Embryonic facial prominence (tissue), 1 donor: Measurements from ENCODE around the gene HIPK2.
A peak's percentile ranks its signal among the peaks of the same experiment; 100 is the strongest.

Source experiments
- DNase-seq: peaks from one replicate; pipeline ENCODE4 v3.0.0-alpha.2; 2016; ENCODE audit errors: extremely low spot score

The HIPK2 gene

DNA sequence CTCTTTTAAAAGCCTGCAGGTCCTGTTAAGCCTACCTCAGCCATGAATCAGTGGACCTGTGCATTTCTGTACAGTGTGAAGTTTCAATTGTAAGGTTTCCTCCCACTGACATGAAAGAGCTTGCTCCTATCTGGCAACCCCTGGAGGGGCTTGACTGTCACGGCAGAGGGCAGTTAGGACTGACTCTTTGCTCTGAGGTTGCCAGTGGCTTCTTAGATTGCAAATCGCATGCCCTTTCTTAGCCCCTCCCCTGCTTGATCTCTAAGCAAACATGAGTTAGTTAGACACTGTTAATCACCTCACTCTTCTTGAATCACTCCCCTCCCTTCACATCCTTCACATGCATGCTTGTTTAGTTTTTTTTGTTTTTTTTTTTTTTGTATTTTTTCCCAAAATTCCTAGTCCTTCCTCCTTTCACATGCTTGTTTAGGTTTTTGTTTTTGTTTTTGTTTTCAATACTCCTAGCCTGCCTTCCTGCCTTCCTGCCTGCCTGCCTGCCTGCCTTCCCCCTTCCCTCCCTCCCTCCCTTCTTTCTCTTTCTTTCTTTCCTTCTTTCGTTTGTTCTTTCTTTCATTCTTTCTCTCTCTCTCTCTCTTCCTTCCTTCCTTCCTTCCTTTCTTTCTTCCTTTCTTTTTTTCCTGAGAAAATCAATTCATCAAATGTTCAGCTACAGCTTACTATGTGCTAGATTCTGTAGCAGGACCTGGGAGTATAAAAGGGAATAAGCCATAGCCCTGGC, 6.0 kb upstream of the HIPK2 start:
- no peak for DNase-seq

DNA sequence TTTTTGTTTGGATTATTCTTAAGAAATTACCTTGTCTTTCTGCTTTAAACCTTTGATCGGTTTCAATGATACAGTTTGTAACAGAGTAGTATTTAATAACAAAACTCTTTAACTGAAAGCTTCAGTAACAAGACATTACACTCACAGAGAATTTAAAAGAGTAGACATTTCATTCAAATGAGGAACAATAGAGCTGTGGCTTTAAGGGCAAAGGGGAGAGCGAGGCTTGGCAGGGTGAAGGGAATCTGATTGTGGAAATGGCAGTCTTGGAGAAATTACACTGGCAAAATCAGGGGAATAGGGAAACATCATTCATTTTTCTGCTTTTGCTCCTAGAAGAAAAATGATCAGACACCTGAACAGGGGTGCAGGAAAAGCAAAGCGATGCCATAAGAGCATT, 5.1 kb upstream of the HIPK2 start:
- no peak for DNase-seq

GRCh38 chr7:139777133-139777891, 486 bp downstream of the HIPK2 start:
- DNase-seq: peak; percentile 22

GRCh38 chr7:139776486-139777132, 1.2 kb downstream of the HIPK2 start:
- DNase-seq: peak; percentile 33

GRCh38 chr7:139775829-139776266, 1.9 kb downstream of the HIPK2 start:
- peak; percentile 64 for DNase-seq

DNA sequence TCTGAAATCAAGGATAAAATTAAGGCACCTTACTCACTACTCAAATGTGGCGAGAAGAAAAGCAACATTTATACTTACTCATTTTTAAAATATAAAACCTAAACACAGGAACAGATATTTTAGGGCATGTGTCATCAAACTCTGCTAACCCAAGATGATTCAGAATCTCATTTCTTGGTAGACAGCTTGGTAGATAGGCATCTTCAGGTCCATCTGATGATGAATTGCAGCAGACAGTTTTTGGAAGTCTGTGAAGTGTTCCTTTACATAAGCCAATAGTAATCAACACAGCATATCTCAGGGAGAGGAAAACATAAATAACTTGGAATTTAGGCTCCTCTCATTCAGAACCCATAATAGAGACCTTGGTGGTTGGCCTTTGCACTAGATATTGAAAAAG, 3.4 kb downstream of the HIPK2 start:
- no peak for DNase-seq

DNA sequence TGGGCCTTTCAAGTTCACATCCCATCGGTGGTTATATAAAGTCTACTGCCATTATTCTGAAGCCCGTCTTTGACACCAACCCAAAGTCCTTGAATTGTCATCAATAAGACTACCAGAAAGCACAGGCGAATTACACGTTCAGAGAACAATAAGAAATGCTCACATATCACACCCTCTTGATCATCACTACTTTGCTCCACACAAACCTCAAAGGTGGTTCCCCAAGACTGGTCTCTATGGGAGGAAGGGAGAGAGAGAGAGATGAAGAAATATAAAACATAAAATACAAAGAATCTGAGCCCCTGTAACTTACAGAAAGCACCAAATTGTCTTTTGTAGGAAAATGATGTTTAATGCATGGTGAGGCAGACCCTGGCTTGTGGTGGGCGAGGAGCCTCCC, 4.4 kb downstream of the HIPK2 start:
- DNase-seq: no peak

- DNase-seq: no peak
Measured at GRCh38 chr7:139772873-139773272, 4.9 kb downstream of the HIPK2 start.

GRCh38 chr7:139772115-139772514, 5.7 kb downstream of the HIPK2 start:
- no peak for DNase-seq

DNA sequence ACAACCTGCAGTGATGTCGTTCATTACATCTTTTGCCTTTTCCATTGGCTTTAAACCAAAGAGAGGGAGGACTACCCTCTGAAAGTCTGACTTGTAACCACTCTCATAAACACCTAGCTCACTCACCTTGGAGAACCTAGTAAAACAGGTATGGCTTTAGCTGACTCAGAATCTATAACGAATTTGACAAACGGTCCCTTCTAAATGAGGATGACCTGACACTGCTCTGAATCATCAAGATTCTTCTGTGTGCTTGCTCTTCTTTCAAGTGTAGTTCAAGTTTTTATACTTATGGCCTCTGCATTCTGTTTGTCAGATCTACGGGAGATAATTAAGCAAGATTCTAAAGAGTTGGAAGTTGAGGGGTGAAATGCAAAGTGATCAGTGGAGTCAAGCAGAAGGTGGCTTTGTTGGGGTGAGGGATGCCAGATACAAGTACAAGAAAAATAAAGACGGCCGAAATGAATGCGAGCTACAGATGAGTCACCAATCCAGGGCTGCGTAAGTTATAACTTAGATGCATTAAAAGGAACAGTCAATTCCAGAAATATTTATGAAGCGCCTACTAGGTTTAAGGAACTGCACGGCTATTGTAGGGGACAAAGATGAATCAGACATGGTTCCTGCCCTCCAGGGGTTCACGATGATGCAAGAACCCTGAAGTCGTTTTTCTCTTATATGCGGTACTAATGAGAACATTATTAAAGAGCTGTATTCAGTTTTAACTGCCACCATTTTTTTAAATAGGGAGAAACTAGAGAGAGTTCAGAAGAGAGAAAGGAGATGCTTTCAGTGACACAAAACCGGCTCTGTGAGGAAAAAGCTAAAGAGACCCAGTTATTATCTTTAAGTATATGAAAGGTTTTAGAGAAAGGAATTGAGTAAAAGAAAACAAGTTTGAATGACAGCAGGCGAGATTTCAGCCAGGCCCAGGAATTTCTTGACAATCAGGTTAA, 6.5 kb downstream of the HIPK2 start:
- no peak for DNase-seq

- no peak for DNase-seq
Measured at GRCh38 chr7:139769761-139770160, 8.0 kb downstream of the HIPK2 start.

DNA sequence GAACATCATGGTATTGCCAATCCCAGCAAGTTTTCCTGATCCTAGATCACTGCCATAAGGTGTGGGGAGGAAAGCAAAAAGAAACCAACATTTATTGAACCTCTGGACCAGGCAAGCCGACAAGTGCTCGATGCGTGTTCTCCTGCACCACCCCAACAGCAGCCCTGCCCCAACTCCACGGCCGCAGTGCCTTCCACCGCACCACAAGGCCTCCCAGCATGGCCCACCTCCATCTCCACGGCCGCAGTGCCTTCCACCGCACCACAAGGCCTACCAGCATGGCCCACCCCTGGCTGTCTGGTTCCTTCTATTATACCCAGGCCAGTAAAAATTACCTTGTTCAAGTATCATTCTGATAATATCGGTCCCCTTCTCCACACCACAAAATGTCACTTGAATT, 8.7 kb downstream of the HIPK2 start:
- DNase-seq: no peak

GRCh38 chr7:139768249-139768824, 9.5 kb downstream of the HIPK2 start:
- DNase-seq: no peak

GRCh38 chr7:139767561-139767982, 10.2 kb downstream of the HIPK2 start:
- DNase-seq: no peak

- DNase-seq: no peak
Measured at GRCh38 chr7:139765143-139765542, 12.7 kb downstream of the HIPK2 start.

- no peak for DNase-seq
Measured at GRCh38 chr7:139763330-139763729, 14.5 kb downstream of the HIPK2 start.

- DNase-seq: no peak
Measured at GRCh38 chr7:139762886-139763285, 14.9 kb downstream of the HIPK2 start.

- no peak for DNase-seq
Measured at GRCh38 chr7:139758388-139758787, 19.4 kb downstream of the HIPK2 start.

GRCh38 chr7:139757968-139758367, 19.8 kb downstream of the HIPK2 start:
- no peak for DNase-seq

DNA sequence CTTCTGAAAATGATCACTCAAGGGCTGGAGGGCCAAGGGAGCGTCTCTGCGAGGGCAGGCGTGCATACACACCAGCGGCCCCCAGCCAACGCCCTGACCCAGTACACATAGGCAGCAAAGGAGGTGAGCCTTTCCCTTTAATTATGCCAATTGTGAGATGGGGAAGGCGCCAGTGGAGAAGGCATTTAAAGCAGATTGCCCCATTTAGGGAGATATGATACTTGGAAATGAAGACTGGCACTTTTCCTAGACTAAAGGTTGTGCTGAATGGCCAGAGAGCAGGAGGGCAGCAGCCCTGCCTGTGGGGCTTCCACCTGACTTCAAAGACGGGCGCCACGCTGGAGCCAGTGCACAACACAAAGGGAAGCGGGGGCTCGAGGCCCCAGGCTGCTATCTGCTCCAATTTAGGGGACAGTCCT, 24.1 kb downstream of the HIPK2 start:
- no peak for DNase-seq

DNA sequence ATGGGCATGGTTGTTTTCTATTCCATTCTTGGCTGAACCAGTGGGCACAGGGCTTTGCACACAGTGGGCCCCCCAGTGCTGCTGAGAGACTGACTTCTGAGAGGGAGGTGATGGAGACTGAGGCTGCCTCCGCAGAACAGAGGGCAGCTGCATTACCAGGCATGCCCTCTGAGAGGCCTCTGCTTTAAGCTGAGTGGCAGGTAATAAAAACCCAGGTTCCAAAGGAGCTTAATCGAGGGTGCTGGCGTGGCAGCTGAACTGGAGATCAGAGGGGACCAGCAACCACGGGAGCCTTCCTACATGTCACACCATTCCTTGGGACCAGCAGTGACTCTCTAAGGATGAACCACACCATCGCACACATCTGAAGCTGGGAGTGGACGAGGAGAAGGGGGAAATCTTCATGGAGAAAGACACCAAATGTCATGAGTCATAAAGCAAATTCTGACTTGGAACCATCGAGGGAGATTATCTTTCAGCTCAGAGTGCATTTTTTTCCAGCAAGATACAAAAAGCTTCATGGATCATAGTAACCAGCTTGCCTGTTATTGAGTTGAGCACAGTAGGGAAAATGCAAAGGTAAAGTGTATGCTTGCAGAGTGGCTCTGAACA, 24.6 kb downstream of the HIPK2 start:
- no peak for DNase-seq
